22Rv1 (cell line): Measurements from ENCODE around the gene COX10.
"Not testable (repeated sequence)": the region's sequence is repeated elsewhere in the genome, so short reads cannot be mapped to it uniquely, and the experiment has no call there.

Experiments used
- H3K27ac ChIP-seq: fragments of 450-650 bp; 2 replicates; pipeline ENCODE4 v1.5.1; 2017
- CTCF ChIP-seq: fragments of 450-650 bp; IDR thresholded peaks from 2 replicates; pipeline ENCODE4 v1.5.1; 2017; ENCODE audit warnings: mild to moderate bottlenecking
- ZFX ChIP-seq: fragments of 450-650 bp; IDR thresholded peaks from 2 replicates; pipeline ENCODE4 v1.6.1; 2017; ENCODE audit warnings: antibody characterized with exemption, borderline replicate concordance

COX10 gene

GRCh38 chr17:14211801-14212200, 142.5 kb downstream of the COX10 start:
- no peak overlapping the region for H3K27ac ChIP-seq
- TF ChIP-seq CTCF (peak; percentile 33), ZFX (no peak)

GRCh38 chr17:14212401-14212800, 143.1 kb downstream of the COX10 start:
- no peak for TF ChIP-seq ZFX
- TF ChIP-seq CTCF, result no peak
- H3K27ac ChIP-seq, result no peak overlapping the region

GRCh38 chr17:14214271-14214670, 145.0 kb downstream of the COX10 start:
- TF ChIP-seq ZFX (no peak), CTCF (no peak)

GRCh38 chr17:14222611-14223010, 153.3 kb downstream of the COX10 start:
- H3K27ac ChIP-seq, result no peak overlapping the region
- TF ChIP-seq ZFX, result no peak

More at GRCh38 chr17:14214271-14214670, 145.0 kb downstream of the COX10 start:
- no peak overlapping the region for H3K27ac ChIP-seq

- no peak overlapping the region for H3K27ac ChIP-seq
- TF ChIP-seq CTCF, result no peak
- TF ChIP-seq ZFX, result no peak
Measured at GRCh38 chr17:14225254-14225980, 156.1 kb downstream of the COX10 start.

- H3K27ac ChIP-seq, result no peak overlapping the region
- TF ChIP-seq CTCF (peak; percentile 20), ZFX (no peak)
Measured at GRCh38 chr17:14227052-14227451, 157.7 kb downstream of the COX10 start.

GRCh38 chr17:14228903-14229302, 159.6 kb downstream of the COX10 start:
- no peak overlapping the region for H3K27ac ChIP-seq
- TF ChIP-seq ZFX (no peak), CTCF (no peak)

GRCh38 chr17:14231187-14231586, 161.9 kb downstream of the COX10 start:
- H3K27ac ChIP-seq, result not testable (repeated sequence)

- not testable (repeated sequence) for H3K27ac ChIP-seq
Measured at GRCh38 chr17:14235047-14235446, 165.7 kb downstream of the COX10 start.

- H3K27ac ChIP-seq, result not testable (repeated sequence)
Measured at GRCh38 chr17:14236032-14236431, 166.7 kb downstream of the COX10 start.

GRCh38 chr17:14236762-14237161, 167.5 kb downstream of the COX10 start, which contains the start of gene CDRT15:
Gene CDRT15 (minus strand): TSS chr17:14236862. CDS start chr17:14236833, 29 bp downstream.
- not testable (repeated sequence) for H3K27ac ChIP-seq

GRCh38 chr17:14239271-14239670, 170.0 kb downstream of the COX10 start:
- not testable (repeated sequence) for H3K27ac ChIP-seq
